Astrocyte (in vitro differentiated cells and primary cell): ENCODE results near the gene MED15. TPM values are rescaled to one million over a fixed set of nuclear protein-coding genes. Genes with fewer than 3 reads are reported as not detected.

Source experiments
- DNase-seq: peaks from one replicate; pipeline ENCODE4 v3.0.0-alpha.2; 2010; ENCODE audit warnings: low read depth
- FAIRE-seq: peaks from 2 replicates; lab custom pipeline; 2011; peaks lifted over from hg19 to GRCh38; lab: Jason Lieb, UNC
- H2AFZ ChIP-seq: 2 replicates; pipeline ENCODE4 v1.6.0; 2012; ENCODE audit warnings: low read depth, low read length, inconsistent platforms
- H3K27ac ChIP-seq: 2 replicates; pipeline ENCODE4 v1.5.1; 2011; ENCODE audit warnings: low read depth, low read length, inconsistent platforms
- H3K27me3 ChIP-seq: 2 replicates; pipeline ENCODE4 v1.6.0; 2011; ENCODE audit warnings: low read length, inconsistent platforms; ENCODE audit not compliant: insufficient read depth
- H3K36me3 ChIP-seq: 2 replicates; pipeline ENCODE4 v1.5.1; 2011; ENCODE audit warnings: low read length, inconsistent platforms; ENCODE audit not compliant: insufficient read depth
- H3K4me1 ChIP-seq: 2 replicates; pipeline ENCODE4 v1.5.1; 2011; ENCODE audit warnings: low read length, inconsistent platforms; ENCODE audit not compliant: insufficient read depth
- H3K4me2 ChIP-seq: 2 replicates; pipeline ENCODE4 v1.6.0; 2012; ENCODE audit warnings: low read length, inconsistent platforms
- H3K4me3 ChIP-seq: 2 replicates; pipeline ENCODE4 v1.5.1; 2011; ENCODE audit warnings: low read depth, mild to moderate bottlenecking, low read length, inconsistent platforms; ENCODE audit not compliant: insufficient read depth
- H3K79me2 ChIP-seq: 2 replicates; pipeline ENCODE4 v1.6.0; 2012; ENCODE audit warnings: mild to moderate bottlenecking, low read length, inconsistent platforms; ENCODE audit not compliant: insufficient read depth
- H3K9ac ChIP-seq: 2 replicates; pipeline ENCODE4 v1.6.0; 2012; ENCODE audit warnings: mild to moderate bottlenecking, low read length, inconsistent platforms
- H3K9me3 ChIP-seq: 2 replicates; pipeline ENCODE4 v1.5.1; 2012; ENCODE audit warnings: low read depth, mild to moderate bottlenecking, low read length, inconsistent platforms; ENCODE audit not compliant: insufficient read depth
- H4K20me1 ChIP-seq: 2 replicates; pipeline ENCODE4 v1.6.0; 2012; ENCODE audit warnings: low read length, inconsistent platforms; ENCODE audit not compliant: insufficient read depth
- H3K27ac Mint-ChIP-seq: one replicate; pipeline ENCODE4 v1.8.0; 2021; ENCODE audit warnings: mild to moderate bottlenecking, mixed read lengths; ENCODE audit not compliant: unreplicated experiment
- H3K27me3 Mint-ChIP-seq: one replicate; pipeline ENCODE4 v1.8.0; 2021; ENCODE audit warnings: low read depth, mixed read lengths; ENCODE audit not compliant: unreplicated experiment
- H3K36me3 Mint-ChIP-seq: one replicate; pipeline ENCODE4 v1.8.0; 2021; ENCODE audit warnings: low read depth, mixed read lengths; ENCODE audit not compliant: unreplicated experiment
- H3K4me1 Mint-ChIP-seq: one replicate; pipeline ENCODE4 v1.8.0; 2021; ENCODE audit warnings: low read depth, mixed read lengths; ENCODE audit not compliant: unreplicated experiment
- H3K4me3 Mint-ChIP-seq: one replicate; pipeline ENCODE4 v1.8.0; 2021; ENCODE audit warnings: mild to moderate bottlenecking, moderate library complexity, mixed read lengths; ENCODE audit not compliant: unreplicated experiment
- H3K9me3 Mint-ChIP-seq: one replicate; pipeline ENCODE4 v1.8.0; 2021; ENCODE audit warnings: mild to moderate bottlenecking, mixed read lengths; ENCODE audit not compliant: unreplicated experiment
- EZH2 ChIP-seq: IDR thresholded peaks from 2 replicates; pipeline ENCODE4 v1.6.1; 2012; ENCODE audit warnings: mild to moderate bottlenecking, low read length, inconsistent platforms; ENCODE audit not compliant: insufficient read depth
- total RNA-seq: library from RNA; stranded (reverse); gene quantifications from 2 replicates; pipeline ENCODE4 v1.2.1, GENCODE V29; 2021
- TF ChIP-seq, protein P1 (sequence below): IDR thresholded peaks from 2 replicates; pipeline ENCODE4 v1.5.1; 2011; ENCODE audit warnings: low read depth, mild to moderate bottlenecking, inconsistent platforms, low read length, moderate library complexity; ENCODE audit not compliant: insufficient read depth

MED15 gene
- total RNA-seq, 1 donor from 2014 or later = 153 TPM

DNA sequence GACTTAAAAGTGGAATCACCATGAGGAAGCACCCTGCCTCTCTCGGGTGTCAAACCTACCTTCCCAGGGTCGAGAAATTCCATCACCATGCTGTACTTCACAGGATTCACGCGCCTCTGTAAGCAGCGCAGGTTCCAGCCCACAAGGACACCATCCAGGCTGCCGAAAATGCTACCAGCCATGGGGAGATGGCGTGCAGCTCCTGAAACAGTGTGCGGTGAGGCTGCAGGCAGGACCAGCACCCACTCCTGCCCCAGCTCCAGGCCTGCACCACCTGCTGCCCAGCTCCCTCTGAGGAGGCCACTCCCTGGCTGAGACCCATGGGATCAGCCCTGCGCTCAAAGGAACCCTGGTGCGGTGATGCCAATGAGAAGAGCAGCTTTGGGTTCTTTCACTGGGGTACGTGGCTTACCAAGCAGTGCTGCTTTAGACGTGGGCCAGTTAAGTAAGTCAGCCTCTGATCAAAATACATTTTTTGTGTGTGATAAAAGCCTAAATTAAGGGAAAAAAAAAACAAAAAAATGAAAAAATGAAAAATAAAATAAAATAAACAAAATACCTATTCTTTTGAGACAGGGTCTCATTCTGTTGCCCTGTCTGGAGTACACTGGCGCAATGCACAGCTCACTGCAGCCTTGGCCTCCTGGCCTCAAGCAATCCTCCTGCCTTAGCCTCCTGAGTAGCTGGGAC lies 115.4 kb downstream of the MED15 start:
- H3K9ac ChIP-seq = no peak overlapping the region
- TF ChIP-seq EZH2 = no peak
- TF ChIP-seq, protein P1, sequence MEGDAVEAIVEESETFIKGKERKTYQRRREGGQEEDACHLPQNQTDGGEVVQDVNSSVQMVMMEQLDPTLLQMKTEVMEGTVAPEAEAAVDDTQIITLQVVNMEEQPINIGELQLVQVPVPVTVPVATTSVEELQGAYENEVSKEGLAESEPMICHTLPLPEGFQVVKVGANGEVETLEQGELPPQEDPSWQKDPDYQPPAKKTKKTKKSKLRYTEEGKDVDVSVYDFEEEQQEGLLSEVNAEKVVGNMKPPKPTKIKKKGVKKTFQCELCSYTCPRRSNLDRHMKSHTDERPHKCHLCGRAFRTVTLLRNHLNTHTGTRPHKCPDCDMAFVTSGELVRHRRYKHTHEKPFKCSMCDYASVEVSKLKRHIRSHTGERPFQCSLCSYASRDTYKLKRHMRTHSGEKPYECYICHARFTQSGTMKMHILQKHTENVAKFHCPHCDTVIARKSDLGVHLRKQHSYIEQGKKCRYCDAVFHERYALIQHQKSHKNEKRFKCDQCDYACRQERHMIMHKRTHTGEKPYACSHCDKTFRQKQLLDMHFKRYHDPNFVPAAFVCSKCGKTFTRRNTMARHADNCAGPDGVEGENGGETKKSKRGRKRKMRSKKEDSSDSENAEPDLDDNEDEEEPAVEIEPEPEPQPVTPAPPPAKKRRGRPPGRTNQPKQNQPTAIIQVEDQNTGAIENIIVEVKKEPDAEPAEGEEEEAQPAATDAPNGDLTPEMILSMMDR = no peak
- no peak for DNase-seq
- H3K27ac Mint-ChIP-seq = no peak overlapping the region
- H3K4me1 Mint-ChIP-seq = no peaks in the 10 kb centered on the region
- H3K36me3 ChIP-seq = no peaks in the 10 kb centered on the region
- H4K20me1 ChIP-seq = no peaks in the 10 kb centered on the region
- no peak overlapping the region for H3K4me2 ChIP-seq
- H3K9me3 Mint-ChIP-seq = no peaks in the 10 kb centered on the region
- H3K27me3 Mint-ChIP-seq = peaks cover 53% of the 10 kb centered on the region
- no peak overlapping the region for H3K27ac ChIP-seq
- no peaks in the 10 kb centered on the region for H3K4me1 ChIP-seq
- H3K79me2 ChIP-seq = no peaks in the 10 kb centered on the region
- FAIRE-seq = no peak
- no peaks in the 10 kb centered on the region for H3K36me3 Mint-ChIP-seq
- no peaks in the 10 kb centered on the region for H3K9me3 ChIP-seq
- H3K4me3 Mint-ChIP-seq = no peak overlapping the region
- no peak overlapping the region for H3K4me3 ChIP-seq
- peaks cover 11% of the 10 kb centered on the region for H3K27me3 ChIP-seq
- H2AFZ ChIP-seq = no peak overlapping the region

DNA sequence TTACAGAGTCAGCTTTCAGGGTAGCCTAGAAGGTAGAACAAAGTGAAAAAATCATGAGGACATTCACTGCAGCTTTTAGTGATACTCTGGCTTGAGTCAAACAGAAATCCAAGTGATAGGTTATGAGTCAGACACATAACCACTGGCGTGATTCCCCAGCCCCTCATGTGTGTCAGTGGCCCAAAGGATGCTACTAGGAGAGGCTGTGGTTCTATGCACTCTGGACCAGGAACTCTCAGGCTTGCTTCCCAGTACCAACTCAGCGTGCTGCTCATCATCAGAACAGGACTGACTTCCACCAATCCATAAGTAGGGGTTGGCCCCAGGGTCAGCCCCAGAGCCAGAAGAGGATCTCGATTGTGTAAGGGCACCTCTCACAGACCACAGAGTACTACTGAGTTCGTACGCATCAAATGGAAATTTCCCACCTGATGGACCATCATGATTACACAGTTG lies 116.8 kb downstream of the MED15 start:
- H3K79me2 ChIP-seq = no peaks in the 10 kb centered on the region
- Mint-ChIP-seq H3K9me3 (no peaks in the 10 kb centered on the region), H3K27me3 (peaks cover 58% of the 10 kb centered on the region), H3K36me3 (no peaks in the 10 kb centered on the region), H3K4me3 (no peak overlapping the region), H3K27ac (no peak overlapping the region), H3K4me1 (no peaks in the 10 kb centered on the region)
- DNase-seq (peak; percentile 2), FAIRE-seq (no peak)
- H3K27me3 ChIP-seq = peaks cover 14% of the 10 kb centered on the region
- H3K9ac ChIP-seq = no peak overlapping the region
- TF ChIP-seq, protein P1 = no peak
- no peak for TF ChIP-seq EZH2
- H3K4me1 ChIP-seq = no peaks in the 10 kb centered on the region
- H4K20me1 ChIP-seq = no peaks in the 10 kb centered on the region
- H2AFZ ChIP-seq = no peak overlapping the region
- no peaks in the 10 kb centered on the region for H3K9me3 ChIP-seq
- no peak overlapping the region for H3K27ac ChIP-seq
- H3K4me3 ChIP-seq = no peak overlapping the region
- no peak overlapping the region for H3K4me2 ChIP-seq
- H3K36me3 ChIP-seq = no peaks in the 10 kb centered on the region

DNA sequence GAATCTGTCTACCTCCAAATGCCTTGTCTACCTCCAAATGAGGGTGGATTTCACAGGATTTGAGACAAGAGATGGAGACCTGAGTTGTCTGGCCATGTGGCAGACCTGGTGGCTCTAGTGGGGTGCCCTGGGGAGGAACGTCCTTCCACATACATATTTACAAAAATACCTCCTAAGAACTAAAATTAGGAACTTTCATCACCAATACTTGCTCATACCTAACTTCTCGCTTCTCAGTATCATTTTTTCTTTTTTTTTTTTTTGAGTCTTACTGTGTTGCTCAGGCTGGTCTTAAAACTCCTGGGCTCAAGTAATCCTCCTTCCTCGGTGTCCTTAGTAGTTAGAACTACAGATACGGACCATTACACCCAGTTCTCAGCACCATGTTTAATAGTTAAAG lies 117.9 kb downstream of the MED15 start:
- no peaks in the 10 kb centered on the region for H3K9me3 Mint-ChIP-seq
- Histone ChIP-seq H2AFZ (no peak overlapping the region), H4K20me1 (no peaks in the 10 kb centered on the region), H3K4me2 (no peak overlapping the region), H3K9me3 (no peaks in the 10 kb centered on the region), H3K4me3 (no peak overlapping the region), H3K36me3 (no peaks in the 10 kb centered on the region), H3K27me3 (peaks cover 16% of the 10 kb centered on the region), H3K9ac (no peak overlapping the region), H3K27ac (no peak overlapping the region), H3K79me2 (no peaks in the 10 kb centered on the region), H3K4me1 (no peaks in the 10 kb centered on the region)
- H3K4me1 Mint-ChIP-seq = no peaks in the 10 kb centered on the region
- no peaks in the 10 kb centered on the region for H3K36me3 Mint-ChIP-seq
- TF ChIP-seq, protein P1 = no peak
- TF ChIP-seq EZH2 = no peak
- H3K27me3 Mint-ChIP-seq = peaks cover 59% of the 10 kb centered on the region
- no peak overlapping the region for H3K4me3 Mint-ChIP-seq
- DNase-seq (no peak), FAIRE-seq (no peak)
- no peak overlapping the region for H3K27ac Mint-ChIP-seq
